Measurements from ENCODE around the gene WDSUB1.

WDSUB1 gene

DNA sequence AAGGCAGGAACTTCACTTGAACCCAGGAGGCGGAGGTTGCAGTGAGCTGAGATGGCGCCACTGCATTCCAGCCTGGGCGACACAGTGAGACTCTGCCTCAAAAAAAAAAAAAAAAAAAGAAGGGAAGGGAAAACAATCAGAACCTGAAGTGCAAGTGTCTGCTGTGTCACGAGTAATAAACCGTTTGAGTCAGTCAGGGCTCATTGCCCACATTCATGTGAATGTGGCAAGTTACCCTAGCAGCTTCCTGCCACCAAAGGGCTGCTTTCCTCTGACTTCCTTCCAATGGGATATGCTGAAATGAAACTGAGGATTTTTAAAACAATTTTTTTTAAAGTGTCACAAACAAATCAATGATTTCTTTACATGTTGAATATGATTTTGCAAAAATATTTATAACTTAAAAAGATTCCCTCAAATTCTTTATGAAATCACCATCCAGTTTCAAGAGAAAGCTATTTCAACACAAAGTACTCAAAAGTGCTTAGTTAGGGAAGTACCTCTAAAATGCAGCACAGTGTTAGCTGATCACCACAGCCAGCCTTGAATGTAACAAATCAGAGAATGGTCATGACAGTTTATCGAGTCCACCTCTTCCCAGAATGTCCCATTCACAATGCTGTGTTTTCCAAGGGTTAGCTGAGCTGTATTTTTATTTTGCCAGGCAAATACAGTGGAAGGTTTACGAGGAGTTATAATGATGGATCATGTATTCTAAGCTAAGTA lies 36.4 kb downstream of the WDSUB1 start:
- H3K4me3 ChIP-seq (ENCODE audit: low read depth, low read length), result no peak overlapping the region
- no peaks in the 10 kb centered on the region for H3K9me3 ChIP-seq (ENCODE audit: severe bottlenecking)
- peaks cover 3% of the 10 kb centered on the region; the same call in 1 of the 2 replicates for H3K36me3 ChIP-seq
- H3K27me3 ChIP-seq (ENCODE audit: insufficient read depth, low read depth, severe bottlenecking), result no peaks in the 10 kb centered on the region
- TF ChIP-seq, protein P1, sequence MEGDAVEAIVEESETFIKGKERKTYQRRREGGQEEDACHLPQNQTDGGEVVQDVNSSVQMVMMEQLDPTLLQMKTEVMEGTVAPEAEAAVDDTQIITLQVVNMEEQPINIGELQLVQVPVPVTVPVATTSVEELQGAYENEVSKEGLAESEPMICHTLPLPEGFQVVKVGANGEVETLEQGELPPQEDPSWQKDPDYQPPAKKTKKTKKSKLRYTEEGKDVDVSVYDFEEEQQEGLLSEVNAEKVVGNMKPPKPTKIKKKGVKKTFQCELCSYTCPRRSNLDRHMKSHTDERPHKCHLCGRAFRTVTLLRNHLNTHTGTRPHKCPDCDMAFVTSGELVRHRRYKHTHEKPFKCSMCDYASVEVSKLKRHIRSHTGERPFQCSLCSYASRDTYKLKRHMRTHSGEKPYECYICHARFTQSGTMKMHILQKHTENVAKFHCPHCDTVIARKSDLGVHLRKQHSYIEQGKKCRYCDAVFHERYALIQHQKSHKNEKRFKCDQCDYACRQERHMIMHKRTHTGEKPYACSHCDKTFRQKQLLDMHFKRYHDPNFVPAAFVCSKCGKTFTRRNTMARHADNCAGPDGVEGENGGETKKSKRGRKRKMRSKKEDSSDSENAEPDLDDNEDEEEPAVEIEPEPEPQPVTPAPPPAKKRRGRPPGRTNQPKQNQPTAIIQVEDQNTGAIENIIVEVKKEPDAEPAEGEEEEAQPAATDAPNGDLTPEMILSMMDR (IDR thresholded peaks at IDR 0.05; ENCODE audit: low read depth, low read length), result no peak
- no peak for DNase-seq
- no peak overlapping the region for H3K27ac ChIP-seq

DNA sequence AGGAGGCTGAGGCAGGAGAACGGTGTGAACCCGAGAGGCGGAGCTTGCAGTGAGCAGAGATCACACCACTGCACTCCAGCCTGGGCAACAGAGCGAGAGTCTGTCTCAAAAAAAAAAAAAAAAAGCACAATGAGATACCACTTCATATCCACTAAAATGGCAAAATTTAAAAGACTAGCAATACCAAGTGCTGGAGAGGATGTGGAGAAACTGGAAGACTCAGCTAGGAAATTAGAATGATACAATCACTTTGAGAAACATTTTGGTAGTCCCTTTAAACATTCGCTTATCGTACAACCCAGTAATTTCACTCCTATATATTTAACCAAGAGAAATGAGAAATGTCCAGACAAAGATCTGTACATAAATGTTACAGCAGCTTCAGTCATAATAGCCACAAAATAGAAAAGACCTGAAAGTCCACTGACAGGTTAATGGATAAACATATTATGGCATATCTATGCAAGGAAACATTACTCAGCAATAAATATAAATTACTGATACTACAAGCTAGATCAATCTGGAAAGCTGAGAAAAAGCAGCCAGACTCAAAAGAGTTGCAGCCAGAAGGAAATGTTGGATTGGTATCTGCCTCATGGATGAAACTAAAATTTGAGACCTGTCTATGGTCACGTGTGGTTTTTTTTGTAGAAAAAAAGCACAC lies 40.0 kb downstream of the WDSUB1 start:
- DNase-seq, result no peak
- peaks cover 3% of the 10 kb centered on the region; the same call in 1 of the 2 replicates for H3K36me3 ChIP-seq
- H3K9me3 ChIP-seq (ENCODE audit: severe bottlenecking), result no peaks in the 10 kb centered on the region
- H3K27ac ChIP-seq, result no peak overlapping the region
- TF ChIP-seq, protein P1 (IDR thresholded peaks at IDR 0.05; ENCODE audit: low read depth, low read length), result no peak
- H3K4me3 ChIP-seq (ENCODE audit: low read depth, low read length), result no peak overlapping the region
- no peaks in the 10 kb centered on the region for H3K27me3 ChIP-seq (ENCODE audit: insufficient read depth, low read depth, severe bottlenecking)

DNA sequence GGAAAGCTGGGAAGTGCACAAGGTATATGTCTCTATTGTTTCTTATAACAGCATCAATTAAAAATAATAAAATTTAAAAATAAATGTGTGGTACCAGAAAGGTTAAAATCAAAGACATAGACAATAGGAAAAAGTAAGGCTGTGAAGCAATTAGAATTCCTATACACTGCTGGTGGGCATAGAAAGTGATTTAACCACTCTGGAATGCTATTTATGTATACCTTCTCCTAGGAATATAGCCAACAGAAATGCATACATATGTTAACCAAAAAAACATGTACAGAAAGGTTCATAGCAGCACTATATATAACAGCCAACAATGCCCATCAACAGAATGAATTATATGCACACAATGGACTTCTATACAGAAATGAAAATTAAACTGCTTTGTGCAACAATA lies 43.0 kb downstream of the WDSUB1 start:
- DNase-seq, result no peak
- Histone ChIP-seq H3K9me3 (ENCODE audit: severe bottlenecking) (no peaks in the 10 kb centered on the region), H3K4me3 (ENCODE audit: low read depth, low read length) (no peak overlapping the region), H3K36me3 (peaks cover 11% of the 10 kb centered on the region), H3K27me3 (ENCODE audit: insufficient read depth, low read depth, severe bottlenecking) (no peaks in the 10 kb centered on the region), H3K27ac (no peak overlapping the region)
- TF ChIP-seq, protein P1 (IDR thresholded peaks at IDR 0.05; ENCODE audit: low read depth, low read length), result no peak

DNA sequence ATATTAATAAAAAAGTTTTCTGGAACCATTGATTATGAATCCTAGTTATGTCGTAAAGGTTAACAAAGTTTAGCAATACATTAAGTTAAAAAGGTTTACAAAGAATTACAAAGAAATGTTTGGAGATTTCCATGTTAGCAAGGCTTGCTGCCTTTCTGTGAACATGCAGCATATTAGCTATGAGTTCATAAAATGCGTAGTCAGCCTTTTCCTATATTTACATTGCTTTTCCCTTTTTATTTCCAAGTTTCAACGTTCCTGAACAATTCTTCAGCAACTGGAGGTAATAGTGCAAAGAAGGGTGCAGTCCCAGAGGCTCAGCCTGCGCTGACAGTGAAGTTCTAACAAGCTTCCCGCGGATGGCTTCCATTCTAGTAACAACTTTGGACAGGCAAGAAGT lies 51.6 kb downstream of the WDSUB1 start:
- H3K27me3 ChIP-seq (ENCODE audit: insufficient read depth, low read depth, severe bottlenecking), result no peaks in the 10 kb centered on the region
- peaks cover 21% of the 10 kb centered on the region for H3K36me3 ChIP-seq
- no peak overlapping the region for H3K4me3 ChIP-seq (ENCODE audit: low read depth, low read length)
- H3K27ac ChIP-seq, result no peak overlapping the region
- H3K9me3 ChIP-seq (ENCODE audit: severe bottlenecking), result no peaks in the 10 kb centered on the region
- DNase-seq, result no peak
- TF ChIP-seq, protein P1 (IDR thresholded peaks at IDR 0.05; ENCODE audit: low read depth, low read length), result no peak

DNA sequence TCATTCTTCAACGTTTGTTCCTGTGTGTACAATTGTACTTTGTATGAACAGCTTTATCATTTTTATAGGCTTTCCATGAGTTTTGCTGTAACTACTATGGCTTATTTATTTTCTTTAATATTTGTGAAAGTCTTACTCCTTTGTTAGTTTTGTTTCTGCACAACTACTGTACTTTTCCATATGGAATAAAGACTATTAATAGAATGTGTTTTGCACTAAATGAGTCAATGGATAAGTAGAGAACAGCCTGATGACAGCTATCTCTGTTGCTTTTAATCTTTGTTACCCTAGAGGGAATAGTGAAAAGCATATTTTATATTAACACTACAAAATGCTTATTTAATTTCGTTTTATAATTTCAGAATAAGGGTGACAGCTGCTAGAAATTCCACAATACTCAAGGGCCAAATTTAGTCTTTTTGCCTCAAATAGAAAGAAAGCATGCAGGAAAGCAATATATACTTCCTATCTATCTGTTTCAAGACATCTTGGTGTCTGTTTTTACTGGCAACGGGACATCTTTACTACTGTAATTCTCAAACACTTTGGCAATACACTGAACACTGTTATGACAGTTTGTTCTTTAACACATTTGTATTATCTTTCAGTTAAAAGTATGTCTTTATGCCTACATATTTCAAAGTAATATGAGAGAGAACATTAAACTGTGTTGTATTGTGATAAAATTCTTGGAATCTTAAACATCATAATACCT lies 53.9 kb downstream of the WDSUB1 start:
- Histone ChIP-seq H3K27ac (no peak overlapping the region), H3K27me3 (ENCODE audit: insufficient read depth, low read depth, severe bottlenecking) (no peaks in the 10 kb centered on the region), H3K9me3 (ENCODE audit: severe bottlenecking) (no peaks in the 10 kb centered on the region), H3K36me3 (peaks cover 31% of the 10 kb centered on the region), H3K4me3 (ENCODE audit: low read depth, low read length) (no peak overlapping the region)
- no peak for DNase-seq
- TF ChIP-seq, protein P1 (IDR thresholded peaks at IDR 0.05; ENCODE audit: low read depth, low read length), result no peak

Measured in WERI-Rb-1 (cell line).